IMR-90 (cell line): ENCODE measurements around the gene HOXA3. TPM values are rescaled to one million over a fixed set of nuclear protein-coding genes. Genes with fewer than 3 reads are reported as not detected.
A peak's percentile ranks its signal among the peaks of the same experiment; 100 is the strongest.

ENCODE experiments used
- ATAC-seq: fragments of 200-7000 bp; cut with Tn5 transposase; 2 replicates; pipeline ENCODE4 v1.9.1; 2020; ENCODE audit warnings: low read depth, mild to moderate bottlenecking, moderate library complexity
- BruUV-seq: library from RNA; stranded (reverse); fragments of 400-500 nt; replicated peaks from 2 replicates; lab custom pipeline; 2021; lab: Mats Ljungman, UMichigan
- CTCF ChIA-PET: fragments of 300-600 bp; formaldehyde crosslinking; extraction: SDS; loops from one replicate; lab custom pipeline; 2021; ENCODE audit warnings: antibody characterized with exemption; lab: Yijun Ruan, JAX
- POLR2A ChIA-PET: fragments of 300-600 bp; sonication (Branson Sonifier 250); formaldehyde crosslinking; loops from one replicate; lab custom pipeline; 2022; ENCODE audit warnings: antibody characterized with exemption; ENCODE audit not compliant: unreplicated experiment; lab: Charles Lee
- DNase-seq: peaks from one replicate; pipeline ENCODE4 v3.0.0; 2013
- H2AFZ ChIP-seq: replicated peaks from 2 replicates; pipeline ENCODE3; 2013; ENCODE audit warnings: low read length, mild to moderate bottlenecking; ENCODE audit not compliant: poor library complexity
- H2AK5ac ChIP-seq: 2 replicates; pipeline ENCODE4 v1.6.1; 2013; ENCODE audit warnings: low read depth, low read length, inconsistent platforms
- H2AK9ac ChIP-seq: replicated peaks from 2 replicates; pipeline ENCODE3; 2013; ENCODE audit warnings: mild to moderate bottlenecking, low read depth, low read length, moderate library complexity; ENCODE audit not compliant: poor library complexity
- H2BK120ac ChIP-seq: 2 replicates; pipeline ENCODE4 v1.6.1; 2013; ENCODE audit warnings: low read depth, low read length, inconsistent platforms
- H2BK15ac ChIP-seq: 3 replicates; pipeline ENCODE4 v1.6.1; 2013; ENCODE audit warnings: low read depth, low read length, inconsistent platforms
- H2BK20ac ChIP-seq: 2 replicates; pipeline ENCODE4 v1.6.1; 2013; ENCODE audit warnings: low read depth, mild to moderate bottlenecking, inconsistent platforms, low read length, moderate library complexity
- H2BK5ac ChIP-seq: 2 replicates; pipeline ENCODE4 v1.6.1; 2013; ENCODE audit warnings: mild to moderate bottlenecking, low read depth, low read length, inconsistent platforms; ENCODE audit not compliant: poor library complexity, severe bottlenecking
- H3K14ac ChIP-seq: replicated peaks from 2 replicates; pipeline ENCODE4 v1.6.1; 2013; ENCODE audit warnings: low read depth, low read length, inconsistent platforms
- H3K18ac ChIP-seq: 2 replicates; pipeline ENCODE4 v1.6.1; 2013; ENCODE audit warnings: low read depth, low read length, control low read depth
- H3K23ac ChIP-seq: 2 replicates; pipeline ENCODE4 v1.6.1; 2013; ENCODE audit warnings: low read depth, low read length, inconsistent platforms
- H3K27ac ChIP-seq: 2 replicates; pipeline ENCODE4 v1.5.1; 2013; ENCODE audit warnings: mild to moderate bottlenecking, control low read depth, low read length; ENCODE audit not compliant: insufficient read depth
- H3K27me3 ChIP-seq: 2 replicates; pipeline ENCODE4 v1.6.1; 2013; ENCODE audit warnings: low read length; ENCODE audit not compliant: control insufficient read depth, insufficient read depth
- H3K36me3 ChIP-seq: 2 replicates; pipeline ENCODE4 v1.6.1; 2013; ENCODE audit warnings: low read length, mixed read lengths; ENCODE audit not compliant: control insufficient read depth, insufficient read depth
- H3K4ac ChIP-seq: 2 replicates; pipeline ENCODE4 v1.6.1; 2013; ENCODE audit warnings: low read depth, low read length, inconsistent platforms
- H3K4me1 ChIP-seq: 2 replicates; pipeline ENCODE4 v1.6.1; 2013; ENCODE audit warnings: low read length, mixed read lengths; ENCODE audit not compliant: control insufficient read depth, insufficient read depth
- H3K4me2 ChIP-seq: 2 replicates; pipeline ENCODE4 v1.6.1; 2013; ENCODE audit warnings: low read depth, mild to moderate bottlenecking, control low read depth, low read length, moderate library complexity
- H3K4me3 ChIP-seq: 2 replicates; pipeline ENCODE4 v1.5.1; 2013; ENCODE audit warnings: low read depth, mild to moderate bottlenecking, control low read depth, low read length, moderate library complexity; ENCODE audit not compliant: insufficient read depth
- H3K56ac ChIP-seq: 2 replicates; pipeline ENCODE4 v1.6.1; 2013; ENCODE audit warnings: low read length, inconsistent platforms; ENCODE audit not compliant: insufficient read depth; ENCODE audit errors: extremely low read depth
- H3K79me1 ChIP-seq, 2 experiments: 2 replicates each; pipeline ENCODE4 v1.6.1; 2013; ENCODE audit warnings: low read length in 2 of 2, inconsistent platforms in 1 of 2, low read depth in 1 of 2
- H3K9ac ChIP-seq: 2 replicates; pipeline ENCODE4 v1.6.1; 2013; ENCODE audit warnings: low read depth, low read length, control low read depth
- H3K9me1 ChIP-seq: 2 replicates; pipeline ENCODE4 v1.6.1; 2013; ENCODE audit warnings: low read length, inconsistent platforms; ENCODE audit not compliant: insufficient read depth
- H3K9me3 ChIP-seq: 2 replicates; pipeline ENCODE4 v1.6.1; 2013; ENCODE audit warnings: low read length; ENCODE audit not compliant: control insufficient read depth, insufficient read depth
- H4K20me1 ChIP-seq: 2 replicates; pipeline ENCODE4 v1.6.1; 2013; ENCODE audit warnings: low read length, inconsistent platforms; ENCODE audit not compliant: insufficient read depth
- H4K5ac ChIP-seq: 2 replicates; pipeline ENCODE4 v1.6.1; 2013; ENCODE audit warnings: mild to moderate bottlenecking, low read depth, low read length, control low read depth
- H4K8ac ChIP-seq, 2 experiments: 2 replicates each; pipeline ENCODE4 v1.6.1; 2013; ENCODE audit warnings: low read depth in 2 of 2, low read length in 2 of 2, control low read depth in 1 of 2, inconsistent platforms in 1 of 2
- H4K91ac ChIP-seq: 2 replicates; pipeline ENCODE4 v1.6.1; 2013; ENCODE audit warnings: low read depth, low read length, inconsistent platforms; ENCODE audit not compliant: insufficient read depth
- CEBPB ChIP-seq: IDR thresholded peaks from 2 replicates; pipeline ENCODE4 v1.6.1; 2012; ENCODE audit warnings: low read depth, low read length, improper control_type of control experiment
- CHD1 ChIP-seq: IDR thresholded peaks from 2 replicates; pipeline ENCODE4 v1.6.1; 2012; ENCODE audit warnings: low read depth, low read length, improper control_type of control experiment
- MAZ ChIP-seq: IDR thresholded peaks from 2 replicates; pipeline ENCODE4 v1.6.1; 2012; ENCODE audit warnings: low read depth, mild to moderate bottlenecking, low read length, improper control_type of control experiment, moderate library complexity, borderline replicate concordance
- MXI1 ChIP-seq: IDR thresholded peaks from 2 replicates; pipeline ENCODE4 v1.6.1; 2012; ENCODE audit warnings: low read depth, mild to moderate bottlenecking, low read length, moderate library complexity, borderline replicate concordance
- NFE2L2 ChIP-seq: fragments of 150-350 bp; IDR thresholded peaks from 2 replicates; pipeline ENCODE4 v1.6.1; 2016; ENCODE audit warnings: low read depth, mild to moderate bottlenecking, low read length
- POLR2A ChIP-seq: IDR thresholded peaks from 2 replicates; pipeline ENCODE4 v1.6.1; 2012; ENCODE audit warnings: mild to moderate bottlenecking, low read depth, low read length
- RAD21 ChIP-seq: IDR thresholded peaks from 2 replicates; pipeline ENCODE4 v1.6.1; 2012; ENCODE audit warnings: low read length, improper control_type of control experiment
- RCOR1 ChIP-seq: IDR thresholded peaks from 2 replicates; pipeline ENCODE4 v1.6.1; 2012; ENCODE audit warnings: mild to moderate bottlenecking, low read length, improper control_type of control experiment; ENCODE audit not compliant: insufficient replicate concordance
- RFX5 ChIP-seq: IDR thresholded peaks from 2 replicates; pipeline ENCODE4 v1.8.0; 2012; ENCODE audit warnings: low read depth, mild to moderate bottlenecking, low read length, moderate library complexity
- SMC3 ChIP-seq: fragments of 150-350 bp; IDR thresholded peaks from 2 replicates; pipeline ENCODE4 v1.6.1; 2016; ENCODE audit warnings: low read depth, mild to moderate bottlenecking, antibody characterized with exemption, low read length, moderate library complexity
- WGBS, 2 experiments: methylation state at CpG; one replicate each; pipeline versions ENCODE4 v1.1.5 to v1.1.7; 2013; ENCODE audit warnings: missing lambda C conversion rate in 2 of 2; ENCODE audit not compliant: insufficient read length in 1 of 2; ENCODE audit errors: extremely low coverage in 2 of 2; 5-methylcytosine and 5-hydroxymethylcytosine counted together
- dilution Hi-C: fragments of 300-500 bp; cut with HindIII; formaldehyde crosslinking; loops from one replicate; pipeline ENCODE4 v1.14.3; 2018; ENCODE audit warnings: low sequenced_read_pairs; ENCODE audit not compliant: unreplicated experiment
- in situ Hi-C: fragments of 300-500 bp; cut with MboI; formaldehyde crosslinking; loops from 3 replicates; pipeline ENCODE4 v1.14.3; 2019; ENCODE audit warnings: low sequenced_read_pairs, inconsistent platforms, mixed read lengths
- intact Hi-C: fragments of 100-400 bp; cut with micrococcal nuclease; formaldehyde crosslinking; loops from 2 replicates; pipeline ENCODE4 v1.10.0; 2022
- polyA plus RNA-seq, 3 experiments: library from polyadenylated mRNA; depleted of rRNA; stranded (reverse); fragments of >200 nt; gene quantifications; 2 replicates each; pipeline ENCODE4 v1.2.3, GENCODE V29; 2012; ENCODE audit warnings: low replicate concordance in 1 of 3
- total RNA-seq: library from RNA; depleted of rRNA; stranded (reverse); fragments of >200 nt; gene quantifications from 2 replicates; pipeline ENCODE4 v1.2.3, GENCODE V29; 2012
- TF ChIP-seq, protein P1 (sequence below): fragments of 150-350 bp; IDR thresholded peaks from 2 replicates; pipeline ENCODE4 v1.6.1; 2017; ENCODE audit warnings: mild to moderate bottlenecking, antibody characterized with exemption, low read length, low read depth
- TF ChIP-seq, protein P2 (sequence below): conservative IDR thresholded peaks from 2 replicates; pipeline ENCODE4 v1.5.1; 2012; ENCODE audit warnings: mild to moderate bottlenecking, low read depth, low read length, improper control_type of control experiment

Gene HOXA3
- total and polyA plus RNA-seq, 2 of the 4 experiments (the other 2 are of a cell fraction) = 0.90 to 5.4 TPM

DNA sequence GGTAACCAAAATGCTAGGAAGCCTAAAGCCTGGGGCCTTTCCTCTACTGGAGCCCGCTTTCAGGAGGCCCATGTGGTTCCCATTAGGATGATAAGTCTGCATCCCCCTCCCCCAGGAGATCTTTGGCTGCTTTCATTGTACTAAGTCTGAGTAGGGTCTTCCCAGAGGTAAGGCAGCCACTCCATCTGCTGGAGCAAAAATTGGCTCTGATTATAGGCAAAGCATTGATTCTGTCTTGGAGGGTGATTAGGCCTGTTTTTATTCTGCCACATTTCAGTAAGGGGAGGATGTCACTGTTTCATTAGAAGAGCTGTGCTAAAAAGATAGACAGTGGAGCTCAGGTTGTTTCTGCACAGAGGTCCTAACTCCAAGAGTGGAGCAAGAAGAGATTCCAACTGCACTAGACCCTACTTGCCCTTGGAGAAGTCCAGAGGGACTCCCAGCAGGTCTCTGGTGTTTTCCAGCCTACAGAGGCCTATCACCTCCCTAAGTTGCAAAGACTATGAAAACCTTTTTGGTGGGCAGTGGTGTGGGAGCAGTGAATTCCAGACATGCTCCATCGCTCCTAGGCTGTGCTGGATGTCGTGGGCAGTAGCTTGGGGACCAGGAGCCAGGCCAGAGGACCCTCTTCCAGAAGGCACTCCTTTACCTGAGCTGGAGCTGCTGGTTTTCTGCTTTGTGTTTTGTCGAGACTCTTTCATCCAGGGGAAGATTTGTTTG, 42.8 kb downstream of the HOXA3 start:
- no peak for ATAC-seq
- Histone ChIP-seq H4K20me1 (peaks cover 13% of the 10 kb centered on the region), H2BK20ac (peak overlapping the region; percentile 50; the same call in 1 of the 2 replicates), H4K5ac (peak overlapping the region; percentile 36; the same call in 1 of the 2 replicates), H3K9me3 (no peaks in the 10 kb centered on the region), H3K23ac (peak overlapping the region; percentile 98), H2BK15ac (peak overlapping the region; percentile 9; the same call in 1 of the 3 replicates), H2BK120ac (peak overlapping the region; percentile 90), H3K4ac (peak overlapping the region; percentile 92), H3K56ac (0 out of 2 replicates have a peak overlapping the region, but pooled peaks have one; percentile 26), H3K4me2 (peak overlapping the region; percentile 59; the same call in 1 of the 2 replicates), H4K8ac (peak overlapping the region; percentile 28 to 60; a peak in 2 of 4 replicates), H3K9ac (peak overlapping the region; percentile 92), H3K36me3 (peaks cover 9% of the 10 kb centered on the region; the same call in 1 of the 2 replicates), H3K18ac (peak overlapping the region; percentile 16; the same call in 1 of the 2 replicates), H2BK5ac (peak overlapping the region; percentile 95), H3K9me1 (peaks cover 13% of the 10 kb centered on the region; the same call in 1 of the 2 replicates), H2AK9ac (peak overlapping the region; percentile 11), H3K27me3 (no peaks in the 10 kb centered on the region), H4K91ac (peak overlapping the region; percentile 68), H3K14ac (peak overlapping the region; percentile 90), H3K27ac (peak overlapping the region; percentile 98), H2AFZ (peak overlapping the region; percentile 24), H3K4me1 (peaks cover 36% of the 10 kb centered on the region), H3K79me1 (peaks cover 0 to 37% of the 10 kb centered on the region in 2 experiments; a peak in 2 of 4 replicates), H3K4me3 (no peak overlapping the region), H2AK5ac (peak overlapping the region; percentile 37; the same call in 1 of the 2 replicates)
- CTCF ChIA-PET = no interaction called here
- WGBS, 2 experiments = 40% methylated on average over 2 of the region's 4 CpGs; no CpG with 5 or more reads in 1 of the 2 experiments
- dilution Hi-C loops (no loop called here), intact Hi-C loops (no loop called here), in situ Hi-C loops (loop anchor here (10.0 kb wide), 1 partner anchor 915 kb away; no protein-coding TSS in a partner anchor)
- POLR2A ChIA-PET = interaction anchor here (0.6 kb wide), 1 partner anchor 25 kb away, joined by 4 read pairs; no protein-coding TSS in a partner anchor
- TF ChIP-seq RAD21 (no peak), NFE2L2 (no peak), CHD1 (no peak), CEBPB (no peak), RFX5 (no peak), POLR2A (no peak), SMC3 (no peak), MAZ (no peak), MXI1 (no peak), RCOR1 (no peak)
- TF ChIP-seq, protein P1, sequence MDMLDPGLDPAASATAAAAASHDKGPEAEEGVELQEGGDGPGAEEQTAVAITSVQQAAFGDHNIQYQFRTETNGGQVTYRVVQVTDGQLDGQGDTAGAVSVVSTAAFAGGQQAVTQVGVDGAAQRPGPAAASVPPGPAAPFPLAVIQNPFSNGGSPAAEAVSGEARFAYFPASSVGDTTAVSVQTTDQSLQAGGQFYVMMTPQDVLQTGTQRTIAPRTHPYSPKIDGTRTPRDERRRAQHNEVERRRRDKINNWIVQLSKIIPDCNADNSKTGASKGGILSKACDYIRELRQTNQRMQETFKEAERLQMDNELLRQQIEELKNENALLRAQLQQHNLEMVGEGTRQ = no peak
- TF ChIP-seq, protein P2, sequence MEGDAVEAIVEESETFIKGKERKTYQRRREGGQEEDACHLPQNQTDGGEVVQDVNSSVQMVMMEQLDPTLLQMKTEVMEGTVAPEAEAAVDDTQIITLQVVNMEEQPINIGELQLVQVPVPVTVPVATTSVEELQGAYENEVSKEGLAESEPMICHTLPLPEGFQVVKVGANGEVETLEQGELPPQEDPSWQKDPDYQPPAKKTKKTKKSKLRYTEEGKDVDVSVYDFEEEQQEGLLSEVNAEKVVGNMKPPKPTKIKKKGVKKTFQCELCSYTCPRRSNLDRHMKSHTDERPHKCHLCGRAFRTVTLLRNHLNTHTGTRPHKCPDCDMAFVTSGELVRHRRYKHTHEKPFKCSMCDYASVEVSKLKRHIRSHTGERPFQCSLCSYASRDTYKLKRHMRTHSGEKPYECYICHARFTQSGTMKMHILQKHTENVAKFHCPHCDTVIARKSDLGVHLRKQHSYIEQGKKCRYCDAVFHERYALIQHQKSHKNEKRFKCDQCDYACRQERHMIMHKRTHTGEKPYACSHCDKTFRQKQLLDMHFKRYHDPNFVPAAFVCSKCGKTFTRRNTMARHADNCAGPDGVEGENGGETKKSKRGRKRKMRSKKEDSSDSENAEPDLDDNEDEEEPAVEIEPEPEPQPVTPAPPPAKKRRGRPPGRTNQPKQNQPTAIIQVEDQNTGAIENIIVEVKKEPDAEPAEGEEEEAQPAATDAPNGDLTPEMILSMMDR = no peak
- DNase-seq = peak; percentile 25
- BruUV-seq = no TSS peak
